Measurements from ENCODE around the gene PRICKLE4. TPM values are rescaled to one million over a fixed set of nuclear protein-coding genes. Genes with fewer than 3 reads are reported as not detected.

Gene PRICKLE4
- total RNA-seq, 1 donor = not detected

DNA sequence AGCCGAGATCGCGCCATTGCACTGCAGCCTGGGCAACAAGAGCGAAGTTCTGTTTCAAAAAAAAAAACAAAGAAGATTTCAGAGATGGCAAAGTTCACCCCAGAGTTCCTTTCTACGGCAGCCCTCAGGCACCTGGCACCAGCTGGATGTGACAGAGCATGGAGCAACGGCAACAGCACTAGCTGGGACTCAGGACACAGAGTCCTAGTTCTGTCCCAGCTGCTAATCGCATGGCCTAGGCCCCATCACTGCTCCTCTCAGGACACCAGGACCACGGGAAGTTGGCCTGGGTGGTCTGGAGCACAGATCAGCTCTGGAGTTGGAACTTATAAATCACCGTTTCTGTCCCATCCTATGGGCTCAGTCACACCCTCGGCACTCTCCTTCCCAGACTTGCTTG, 34.5 kb upstream of the PRICKLE4 start:
- peak; percentile 54 for DNase-seq (ENCODE audit: insufficient read length, low spot score, missing footprints)
- no peaks in the 10 kb centered on the region for H4K20me1 ChIP-seq (ENCODE audit: insufficient read depth, low read length)
- no peaks in the 10 kb centered on the region for H3K9me3 ChIP-seq (ENCODE audit: low read depth, low read length)
- H3K27ac ChIP-seq (ENCODE audit: low read depth, low read length) = no peak overlapping the region
- H3K36me3 ChIP-seq (ENCODE audit: insufficient read depth, low read length) = no peaks in the 10 kb centered on the region
- no peaks in the 10 kb centered on the region for H3K4me1 ChIP-seq (ENCODE audit: insufficient read depth, low read length)
- no peak for TF ChIP-seq CTCF (IDR thresholded peaks at IDR 0.05; ENCODE audit: extremely low read depth, low read depth, low read length)
- peaks cover 2% of the 10 kb centered on the region for H3K27me3 ChIP-seq (ENCODE audit: insufficient read depth, low read length)
- no peaks in the 10 kb centered on the region for H3K79me2 ChIP-seq (ENCODE audit: insufficient read depth, low read length)
- no peak overlapping the region for H2AFZ ChIP-seq (ENCODE audit: low read length)
- no peak overlapping the region for H3K4me2 ChIP-seq (ENCODE audit: insufficient read depth, low read length)
- H3K4me3 ChIP-seq (ENCODE audit: insufficient read depth, low read length) = no peak overlapping the region

- H3K27me3 ChIP-seq (ENCODE audit: insufficient read depth, low read length) = peaks cover 2% of the 10 kb centered on the region
- TF ChIP-seq CTCF (IDR thresholded peaks at IDR 0.05; ENCODE audit: extremely low read depth, low read depth, low read length) = no peak
- H3K4me2 ChIP-seq (ENCODE audit: insufficient read depth, low read length) = no peak within 1 kb of the TSS
- H3K9me3 ChIP-seq (ENCODE audit: low read depth, low read length) = no peaks in the 10 kb centered on the region
- H3K4me1 ChIP-seq (ENCODE audit: insufficient read depth, low read length) = no peaks in the 10 kb centered on the region
- H3K79me2 ChIP-seq (ENCODE audit: insufficient read depth, low read length) = no peaks in the 10 kb centered on the region
- no peak within 1 kb of the TSS for H2AFZ ChIP-seq (ENCODE audit: low read length)
- H3K27ac ChIP-seq (ENCODE audit: low read depth, low read length) = no peak within 1 kb of the TSS
- no peak for DNase-seq (ENCODE audit: insufficient read length, low spot score, missing footprints)
- H3K36me3 ChIP-seq (ENCODE audit: insufficient read depth, low read length) = no peaks in the 10 kb centered on the region
- H4K20me1 ChIP-seq (ENCODE audit: insufficient read depth, low read length) = no peaks in the 10 kb centered on the region
- no peak within 1 kb of the TSS for H3K4me3 ChIP-seq (ENCODE audit: insufficient read depth, low read length)
Measured at GRCh38 chr6:41747256-41748101, 33.1 kb upstream of the PRICKLE4 start, which contains the start of gene PGC. PGC (minus strand) TSS chr6:41747397; CDS start chr6:41747334, 63 bp downstream.

DNA sequence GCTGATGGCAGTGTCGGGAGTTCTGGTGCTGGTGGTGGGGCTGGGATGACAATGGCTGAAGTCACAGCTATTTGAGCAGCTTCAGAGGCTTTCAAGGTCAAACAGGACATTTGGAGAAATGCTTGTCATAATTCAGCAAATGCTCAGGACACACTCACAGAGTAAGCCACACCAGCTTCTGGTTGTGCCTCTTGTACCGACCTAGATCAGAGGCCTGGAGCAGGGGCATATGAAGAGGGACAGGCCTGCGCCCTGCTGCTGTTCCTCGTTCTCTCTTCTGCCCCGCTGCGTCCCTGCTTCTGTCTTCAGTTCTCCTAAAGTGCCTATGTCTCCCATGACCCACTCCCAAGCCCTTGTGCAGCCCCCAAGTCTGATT, 32.5 kb upstream of the PRICKLE4 start:
- no peak for DNase-seq (ENCODE audit: insufficient read length, low spot score, missing footprints)
- H3K9me3 ChIP-seq (ENCODE audit: low read depth, low read length) = no peaks in the 10 kb centered on the region

More for the DNA sequence above, 32.5 kb upstream of the PRICKLE4 start:
- H3K4me2 ChIP-seq (ENCODE audit: insufficient read depth, low read length) = no peak overlapping the region
- no peak for TF ChIP-seq CTCF (IDR thresholded peaks at IDR 0.05; ENCODE audit: extremely low read depth, low read depth, low read length)
- no peak overlapping the region for H2AFZ ChIP-seq (ENCODE audit: low read length)
- H4K20me1 ChIP-seq (ENCODE audit: insufficient read depth, low read length) = no peaks in the 10 kb centered on the region
- H3K79me2 ChIP-seq (ENCODE audit: insufficient read depth, low read length) = no peaks in the 10 kb centered on the region
- no peaks in the 10 kb centered on the region for H3K36me3 ChIP-seq (ENCODE audit: insufficient read depth, low read length)
- no peak overlapping the region for H3K27ac ChIP-seq (ENCODE audit: low read depth, low read length)
- H3K4me3 ChIP-seq (ENCODE audit: insufficient read depth, low read length) = no peak overlapping the region
- H3K4me1 ChIP-seq (ENCODE audit: insufficient read depth, low read length) = no peaks in the 10 kb centered on the region
- H3K27me3 ChIP-seq (ENCODE audit: insufficient read depth, low read length) = peaks cover 4% of the 10 kb centered on the region
